LNCaP clone FGC (cell line): ENCODE measurements around the gene HES7.

Experiments
- DNase-seq: peaks from one replicate; pipeline ENCODE4 v3.0.0-alpha.2; 2011; ENCODE audit warnings: low read depth
- H3K4me3 ChIP-seq: 2 replicates; pipeline ENCODE4 v1.5.1; 2011; ENCODE audit warnings: mild to moderate bottlenecking, low read depth, low read length, control low read depth
- TF ChIP-seq, protein P1 (sequence below): IDR thresholded peaks from 2 replicates; pipeline ENCODE4 v1.5.1; 2012; ENCODE audit warnings: mild to moderate bottlenecking; ENCODE audit not compliant: control insufficient read depth, insufficient read depth; ENCODE audit errors: extremely low read depth

The HES7 gene

DNA sequence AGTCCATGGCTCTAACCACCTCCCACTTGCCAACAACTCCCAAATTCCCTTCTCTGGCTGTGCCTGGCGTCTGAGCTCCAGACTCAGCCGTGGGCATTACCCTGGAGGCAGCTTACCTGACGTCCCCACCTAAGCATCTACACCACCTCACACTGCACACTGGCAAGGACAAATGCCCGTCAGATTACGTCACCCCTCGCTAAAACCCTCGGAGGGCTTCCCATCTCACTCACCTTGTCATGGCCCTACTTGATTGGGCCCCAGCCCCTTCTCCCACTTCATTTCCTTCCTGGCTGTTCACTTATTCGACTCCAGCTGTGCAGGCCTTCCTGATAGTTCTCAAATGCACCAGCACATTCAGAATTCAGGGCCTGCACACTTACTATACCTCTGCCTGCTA is 19.0 kb downstream of the HES7 start:
- DNase-seq: no peak
- TF ChIP-seq, protein P1, sequence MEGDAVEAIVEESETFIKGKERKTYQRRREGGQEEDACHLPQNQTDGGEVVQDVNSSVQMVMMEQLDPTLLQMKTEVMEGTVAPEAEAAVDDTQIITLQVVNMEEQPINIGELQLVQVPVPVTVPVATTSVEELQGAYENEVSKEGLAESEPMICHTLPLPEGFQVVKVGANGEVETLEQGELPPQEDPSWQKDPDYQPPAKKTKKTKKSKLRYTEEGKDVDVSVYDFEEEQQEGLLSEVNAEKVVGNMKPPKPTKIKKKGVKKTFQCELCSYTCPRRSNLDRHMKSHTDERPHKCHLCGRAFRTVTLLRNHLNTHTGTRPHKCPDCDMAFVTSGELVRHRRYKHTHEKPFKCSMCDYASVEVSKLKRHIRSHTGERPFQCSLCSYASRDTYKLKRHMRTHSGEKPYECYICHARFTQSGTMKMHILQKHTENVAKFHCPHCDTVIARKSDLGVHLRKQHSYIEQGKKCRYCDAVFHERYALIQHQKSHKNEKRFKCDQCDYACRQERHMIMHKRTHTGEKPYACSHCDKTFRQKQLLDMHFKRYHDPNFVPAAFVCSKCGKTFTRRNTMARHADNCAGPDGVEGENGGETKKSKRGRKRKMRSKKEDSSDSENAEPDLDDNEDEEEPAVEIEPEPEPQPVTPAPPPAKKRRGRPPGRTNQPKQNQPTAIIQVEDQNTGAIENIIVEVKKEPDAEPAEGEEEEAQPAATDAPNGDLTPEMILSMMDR: no peak
- no peak overlapping the region for H3K4me3 ChIP-seq

DNA sequence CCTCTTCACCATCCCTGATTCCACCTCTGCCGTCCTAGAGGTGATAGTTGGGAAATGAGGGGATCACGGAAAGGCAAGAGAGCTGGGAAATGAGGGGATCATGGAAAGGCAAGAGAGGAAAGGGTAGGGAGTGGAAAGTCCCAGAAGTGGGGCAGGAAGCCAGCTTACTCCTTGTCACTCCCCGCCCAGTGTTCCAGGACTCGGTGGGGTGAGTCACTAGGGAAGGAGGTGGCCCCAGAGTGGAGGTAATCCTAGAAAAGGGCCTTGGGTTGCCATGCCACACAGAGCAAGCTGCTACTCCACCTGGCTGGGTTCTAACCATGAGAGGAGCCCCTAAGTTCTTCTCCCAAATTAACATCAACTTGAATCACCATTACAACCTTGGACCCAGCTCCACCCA is 20.4 kb downstream of the HES7 start:
- H3K4me3 ChIP-seq: no peak overlapping the region
- DNase-seq: no peak
- TF ChIP-seq, protein P1: no peak

DNA sequence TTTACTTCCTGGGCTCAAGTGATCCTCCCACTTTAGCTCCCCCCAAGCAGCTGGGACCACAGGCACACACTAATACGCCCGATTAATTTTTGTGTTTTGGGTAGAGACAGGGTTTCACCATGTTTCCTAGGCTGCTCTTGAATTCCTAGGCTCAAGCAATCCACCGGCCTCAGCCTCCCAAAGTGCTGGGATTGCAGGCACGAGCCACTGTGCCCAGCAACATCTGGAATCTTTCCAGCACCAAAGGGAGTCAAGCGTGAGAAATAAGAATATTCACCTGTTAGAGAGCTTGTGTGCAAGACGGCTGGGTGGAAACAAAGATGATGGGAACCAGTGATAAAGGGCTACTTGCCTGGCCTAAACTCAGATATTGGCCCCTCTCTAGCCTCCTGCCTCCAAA is 22.2 kb downstream of the HES7 start:
- DNase-seq: no peak
- no peak overlapping the region for H3K4me3 ChIP-seq
- TF ChIP-seq, protein P1: no peak

DNA sequence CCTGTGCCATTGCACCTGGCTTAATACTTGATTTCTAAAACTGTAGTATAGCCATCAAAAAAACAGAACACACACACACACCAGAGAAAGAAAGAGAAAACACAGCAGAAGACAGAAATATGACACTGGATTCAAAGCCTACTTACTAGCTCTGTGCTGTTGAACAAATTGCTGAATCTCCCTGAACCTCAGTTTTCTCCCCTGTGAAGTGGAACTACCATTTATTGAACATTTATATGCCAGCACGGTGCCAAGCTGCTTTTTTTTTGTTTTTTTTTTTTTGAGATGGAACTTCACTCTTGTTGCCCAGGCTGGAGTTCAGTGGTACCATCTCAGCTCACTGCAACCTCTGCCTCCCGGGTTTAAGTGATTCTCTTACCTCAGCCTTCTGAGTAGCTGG is 23.1 kb downstream of the HES7 start:
- TF ChIP-seq, protein P1: no peak
- DNase-seq: no peak
- no peak overlapping the region for H3K4me3 ChIP-seq

DNA sequence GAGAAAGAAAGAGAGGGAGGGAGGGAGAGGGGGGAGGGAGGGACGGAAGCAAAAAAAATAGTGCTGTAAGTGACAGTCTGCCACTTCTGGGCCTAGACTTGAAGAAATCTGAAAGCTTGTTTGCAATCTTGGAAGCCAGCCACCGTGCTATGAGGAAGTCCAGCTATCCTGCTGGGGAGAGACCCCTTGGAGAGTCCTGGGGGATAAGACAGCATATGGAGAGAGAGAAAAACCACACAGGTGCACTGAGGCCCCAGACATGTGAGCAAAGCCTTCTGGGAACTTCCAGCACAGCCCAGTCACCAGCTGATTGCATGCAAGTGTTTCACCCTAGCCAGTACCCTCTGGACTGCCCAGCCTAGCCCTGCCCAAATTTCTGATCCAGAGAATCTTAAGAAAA is 23.8 kb downstream of the HES7 start:
- DNase-seq: no peak
- no peak overlapping the region for H3K4me3 ChIP-seq
- TF ChIP-seq, protein P1: no peak

DNA sequence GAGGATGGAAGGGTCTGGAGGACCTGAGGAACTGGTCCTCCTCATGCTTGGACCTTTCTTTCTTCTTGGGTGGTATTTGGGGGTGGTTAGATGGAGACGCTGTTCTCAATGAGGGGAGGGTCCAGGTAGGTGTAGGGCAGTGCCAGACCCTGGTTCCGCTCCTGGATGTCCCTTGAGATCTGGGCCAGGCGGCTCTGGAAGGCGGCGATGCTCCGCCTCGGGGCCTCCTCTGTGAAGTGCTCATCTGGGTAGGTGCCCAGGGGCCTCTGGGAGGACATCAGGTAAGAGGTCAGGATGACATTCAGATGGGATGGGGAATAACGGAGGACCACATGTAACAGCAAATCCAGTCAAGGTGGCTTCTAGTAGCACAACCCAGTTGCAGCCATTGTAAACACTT is 27.4 kb downstream of the HES7 start:
- H3K4me3 ChIP-seq: no peak overlapping the region
- no peak for DNase-seq
- TF ChIP-seq, protein P1: no peak

DNA sequence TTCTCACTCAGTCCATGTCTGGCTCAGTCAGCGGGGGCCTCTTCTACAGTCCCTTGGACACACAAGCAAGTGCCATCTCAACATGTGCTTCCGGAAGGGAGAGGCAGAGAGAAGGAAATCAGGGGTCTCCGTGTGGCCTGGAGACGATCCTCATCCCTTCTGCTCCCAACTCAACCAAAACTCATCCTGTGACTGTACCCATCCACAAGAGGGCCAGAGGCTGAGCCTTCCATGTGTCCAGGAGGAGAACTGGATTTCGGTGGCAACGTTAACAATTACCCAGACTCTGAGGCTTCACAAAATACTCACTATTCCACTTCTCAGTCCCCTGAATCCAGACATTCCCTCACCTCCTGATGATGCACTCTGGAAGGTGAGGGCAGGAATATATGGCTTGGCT is 28.5 kb downstream of the HES7 start:
- DNase-seq: no peak
- TF ChIP-seq, protein P1: no peak
- no peak overlapping the region for H3K4me3 ChIP-seq
